ENCODE data around the gene PGAM2. TPM values are rescaled to one million over a fixed set of nuclear protein-coding genes. Genes with fewer than 3 reads are reported as not detected.
A peak's percentile ranks its signal among the peaks of the same experiment; 100 is the strongest.

Gene PGAM2
- total and polyA plus RNA-seq, 12 donors, result 0.76 to 30.1 (median 6.7) TPM

DNA sequence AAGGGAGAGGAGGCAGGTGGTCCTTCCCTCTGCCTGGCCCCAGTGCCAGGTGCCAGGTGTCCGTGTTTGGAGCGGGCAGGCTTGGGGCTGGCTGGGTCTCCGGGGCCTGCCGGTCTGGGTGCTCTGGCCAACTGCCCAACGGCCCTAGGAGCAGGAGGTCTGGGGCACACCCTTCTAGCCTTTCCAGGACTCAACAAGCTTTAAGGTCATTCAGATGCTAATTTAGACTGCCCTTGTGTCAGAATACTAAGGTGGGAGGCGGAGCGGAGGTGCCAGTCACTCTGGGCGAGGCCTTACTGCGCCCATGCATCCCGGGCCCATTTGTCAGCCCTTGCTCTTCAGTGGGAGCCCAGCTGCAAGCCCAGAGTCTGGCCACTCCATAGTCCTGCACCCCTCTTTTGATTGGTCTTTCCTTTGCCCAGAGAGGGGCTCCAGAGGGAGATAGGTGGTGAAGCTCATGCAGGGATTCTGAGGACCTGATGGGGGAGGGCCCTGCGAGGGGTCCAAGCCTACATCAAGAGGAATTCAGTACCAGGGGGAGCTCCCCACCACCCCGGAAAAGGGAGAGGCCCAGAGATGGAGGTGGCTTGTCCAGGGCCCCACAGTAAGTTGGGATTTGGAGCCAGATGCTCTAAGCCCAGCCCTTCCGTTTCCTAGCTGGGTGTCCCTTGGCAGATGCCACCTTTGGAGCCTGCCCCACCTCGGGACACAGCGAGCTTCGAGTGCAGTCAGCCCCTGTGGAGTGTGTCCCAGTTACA is 1.3 kb downstream of the PGAM2 start:
- Histone ChIP-seq H3K4me1 (replicated peaks in 1 of 2) (peaks cover 27 to 35% of the 10 kb centered on the region in 2 donors), H3K4me3 (no peak overlapping the region), H3K27me3 (no peaks in the 10 kb centered on the region), H3K36me3 (replicated peaks in 1 of 2) (peaks cover 0 to 31% of the 10 kb centered on the region in 2 donors), H3K9me3 (replicated peaks in 1 of 3) (no peaks in the 10 kb centered on the region), H3K27ac (peak overlapping the region in 1 of 5 donors; percentile 1)
- TF ChIP-seq, protein P1, sequence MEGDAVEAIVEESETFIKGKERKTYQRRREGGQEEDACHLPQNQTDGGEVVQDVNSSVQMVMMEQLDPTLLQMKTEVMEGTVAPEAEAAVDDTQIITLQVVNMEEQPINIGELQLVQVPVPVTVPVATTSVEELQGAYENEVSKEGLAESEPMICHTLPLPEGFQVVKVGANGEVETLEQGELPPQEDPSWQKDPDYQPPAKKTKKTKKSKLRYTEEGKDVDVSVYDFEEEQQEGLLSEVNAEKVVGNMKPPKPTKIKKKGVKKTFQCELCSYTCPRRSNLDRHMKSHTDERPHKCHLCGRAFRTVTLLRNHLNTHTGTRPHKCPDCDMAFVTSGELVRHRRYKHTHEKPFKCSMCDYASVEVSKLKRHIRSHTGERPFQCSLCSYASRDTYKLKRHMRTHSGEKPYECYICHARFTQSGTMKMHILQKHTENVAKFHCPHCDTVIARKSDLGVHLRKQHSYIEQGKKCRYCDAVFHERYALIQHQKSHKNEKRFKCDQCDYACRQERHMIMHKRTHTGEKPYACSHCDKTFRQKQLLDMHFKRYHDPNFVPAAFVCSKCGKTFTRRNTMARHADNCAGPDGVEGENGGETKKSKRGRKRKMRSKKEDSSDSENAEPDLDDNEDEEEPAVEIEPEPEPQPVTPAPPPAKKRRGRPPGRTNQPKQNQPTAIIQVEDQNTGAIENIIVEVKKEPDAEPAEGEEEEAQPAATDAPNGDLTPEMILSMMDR (IDR thresholded peaks at IDR 0.05), result no peak
- no peak for TF ChIP-seq POLR2A (IDR thresholded peaks at IDR 0.05)
- intact Hi-C loops (cut with DNase I), result loop anchor here in 1 of 2 donors (10.0 kb wide), 1 partner anchor 501 kb away; no protein-coding TSS in a partner anchor
- DNase-seq, result peak in 3 of 7 donors; percentile 18 to 54 (median 19)
- 47 to 59% (median 56%) methylated on average over 10 to 16 of the region's 16 CpGs for WGBS, 4 donors

DNA sequence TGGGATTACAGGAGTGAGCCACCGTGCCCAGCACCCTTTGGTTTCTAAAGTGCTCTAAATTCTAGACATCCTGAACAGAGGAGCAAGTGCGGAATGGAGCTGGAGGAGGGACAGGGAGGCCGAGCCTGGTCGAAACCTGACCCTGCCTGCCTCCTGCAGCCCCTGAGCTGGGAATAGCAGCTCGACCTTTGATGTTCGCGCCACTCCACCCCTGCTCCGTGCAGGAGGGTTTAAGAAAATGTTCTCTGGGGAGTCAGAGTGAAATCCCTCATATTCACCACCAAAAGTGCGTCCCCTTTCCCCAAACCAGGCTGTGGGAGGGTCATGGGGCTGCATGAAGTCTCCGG is 1.8 kb downstream of the PGAM2 start:
- H3K4me3 ChIP-seq, result no peak overlapping the region
- no peak overlapping the region for H3K27ac ChIP-seq
- H3K36me3 ChIP-seq (replicated peaks in 1 of 2), result peaks cover 0 to 37% of the 10 kb centered on the region in 2 donors
- peak in 3 of 7 donors; percentile 14 to 50 (median 15) for DNase-seq
- H3K27me3 ChIP-seq, result no peaks in the 10 kb centered on the region
- peaks cover 27 to 35% of the 10 kb centered on the region in 2 donors for H3K4me1 ChIP-seq (replicated peaks in 1 of 2)
- WGBS, 4 donors, result 68 to 93% (median 70%) methylated on average over 8 to 10 of the region's 10 CpGs
- no peak for TF ChIP-seq POLR2A (IDR thresholded peaks at IDR 0.05)
- TF ChIP-seq, protein P1 (IDR thresholded peaks at IDR 0.05), result no peak
- intact Hi-C loops (cut with DNase I), result loop anchor here in 1 of 2 donors (10.0 kb wide), 1 partner anchor 501 kb away; no protein-coding TSS in a partner anchor
- no peaks in the 10 kb centered on the region for H3K9me3 ChIP-seq (replicated peaks in 1 of 3)

- Histone ChIP-seq H3K27me3 (no peaks in the 10 kb centered on the region), H3K9me3 (replicated peaks in 1 of 3) (no peaks in the 10 kb centered on the region), H3K27ac (peak overlapping the region in 2 of 5 donors; percentile 41 to 70), H3K36me3 (replicated peaks in 1 of 2) (peaks cover 0 to 43% of the 10 kb centered on the region in 2 donors), H3K4me3 (no peak overlapping the region), H3K4me1 (replicated peaks in 1 of 2) (peaks cover 27 to 35% of the 10 kb centered on the region in 2 donors)
- intact Hi-C loops (cut with DNase I), result loop anchor here in 1 of 2 donors (10.0 kb wide), 1 partner anchor 502 kb away; no protein-coding TSS in a partner anchor
- WGBS, 4 donors, result 0 to 38% (median 32%) methylated on average over 1 to 3 of the region's 3 CpGs
- no peak for TF ChIP-seq POLR2A (IDR thresholded peaks at IDR 0.05)
- TF ChIP-seq, protein P1 (IDR thresholded peaks at IDR 0.05), result no peak
- DNase-seq, result peak in 4 of 7 donors; percentile 42 to 70 (median 60)
Measured at GRCh38 chr7:44062903-44063295, 2.5 kb downstream of the PGAM2 start.

- Histone ChIP-seq H3K9me3 (replicated peaks in 1 of 3) (no peaks in the 10 kb centered on the region), H3K4me3 (no peak overlapping the region), H3K27ac (peak overlapping the region in 2 of 5 donors; percentile 41 to 70), H3K36me3 (replicated peaks in 1 of 2) (peaks cover 0 to 49% of the 10 kb centered on the region in 2 donors), H3K4me1 (replicated peaks in 1 of 2) (peaks cover 27 to 35% of the 10 kb centered on the region in 2 donors), H3K27me3 (no peaks in the 10 kb centered on the region)
- DNase-seq, result peak in 6 of 7 donors; percentile 52 to 69 (median 64)
- TF ChIP-seq, protein P1 (IDR thresholded peaks at IDR 0.05), result no peak
- TF ChIP-seq POLR2A (IDR thresholded peaks at IDR 0.05), result no peak
- intact Hi-C loops (cut with DNase I), result loop anchor here in 1 of 2 donors (10.0 kb wide), 1 partner anchor 502 kb away; no protein-coding TSS in a partner anchor
- WGBS, 4 donors, result 62 to 72% (median 70%) methylated on average over 9 to 11 of the region's 11 CpGs; no CpG with 5 or more reads in 1 of the 4 donors
Measured at GRCh38 chr7:44062180-44062902, 3.0 kb downstream of the PGAM2 start.
